ENCODE data around the gene GMDS.
A peak's percentile ranks its signal among the peaks of the same experiment; 100 is the strongest.

Gene GMDS

DNA sequence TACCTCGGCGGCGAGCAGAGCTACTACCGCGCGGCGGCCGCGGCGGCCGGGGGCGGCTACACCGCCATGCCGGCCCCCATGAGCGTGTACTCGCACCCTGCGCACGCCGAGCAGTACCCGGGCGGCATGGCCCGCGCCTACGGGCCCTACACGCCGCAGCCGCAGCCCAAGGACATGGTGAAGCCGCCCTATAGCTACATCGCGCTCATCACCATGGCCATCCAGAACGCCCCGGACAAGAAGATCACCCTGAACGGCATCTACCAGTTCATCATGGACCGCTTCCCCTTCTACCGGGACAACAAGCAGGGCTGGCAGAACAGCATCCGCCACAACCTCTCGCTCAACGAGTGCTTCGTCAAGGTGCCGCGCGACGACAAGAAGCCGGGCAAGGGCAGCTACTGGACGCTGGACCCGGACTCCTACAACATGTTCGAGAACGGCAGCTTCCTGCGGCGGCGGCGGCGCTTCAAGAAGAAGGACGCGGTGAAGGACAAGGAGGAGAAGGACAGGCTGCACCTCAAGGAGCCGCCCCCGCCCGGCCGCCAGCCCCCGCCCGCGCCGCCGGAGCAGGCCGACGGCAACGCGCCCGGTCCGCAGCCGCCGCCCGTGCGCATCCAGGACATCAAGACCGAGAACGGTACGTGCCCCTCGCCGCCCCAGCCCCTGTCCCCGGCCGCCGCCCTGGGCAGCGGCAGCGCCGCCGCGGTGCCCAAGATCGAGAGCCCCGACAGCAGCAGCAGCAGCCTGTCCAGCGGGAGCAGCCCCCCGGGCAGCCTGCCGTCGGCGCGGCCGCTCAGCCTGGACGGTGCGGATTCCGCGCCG is 634.7 kb downstream of the GMDS start:
- DNase-seq (ENCODE audit: low read depth in 4 of 4, low spot score in 1 of 4): no peak

DNA sequence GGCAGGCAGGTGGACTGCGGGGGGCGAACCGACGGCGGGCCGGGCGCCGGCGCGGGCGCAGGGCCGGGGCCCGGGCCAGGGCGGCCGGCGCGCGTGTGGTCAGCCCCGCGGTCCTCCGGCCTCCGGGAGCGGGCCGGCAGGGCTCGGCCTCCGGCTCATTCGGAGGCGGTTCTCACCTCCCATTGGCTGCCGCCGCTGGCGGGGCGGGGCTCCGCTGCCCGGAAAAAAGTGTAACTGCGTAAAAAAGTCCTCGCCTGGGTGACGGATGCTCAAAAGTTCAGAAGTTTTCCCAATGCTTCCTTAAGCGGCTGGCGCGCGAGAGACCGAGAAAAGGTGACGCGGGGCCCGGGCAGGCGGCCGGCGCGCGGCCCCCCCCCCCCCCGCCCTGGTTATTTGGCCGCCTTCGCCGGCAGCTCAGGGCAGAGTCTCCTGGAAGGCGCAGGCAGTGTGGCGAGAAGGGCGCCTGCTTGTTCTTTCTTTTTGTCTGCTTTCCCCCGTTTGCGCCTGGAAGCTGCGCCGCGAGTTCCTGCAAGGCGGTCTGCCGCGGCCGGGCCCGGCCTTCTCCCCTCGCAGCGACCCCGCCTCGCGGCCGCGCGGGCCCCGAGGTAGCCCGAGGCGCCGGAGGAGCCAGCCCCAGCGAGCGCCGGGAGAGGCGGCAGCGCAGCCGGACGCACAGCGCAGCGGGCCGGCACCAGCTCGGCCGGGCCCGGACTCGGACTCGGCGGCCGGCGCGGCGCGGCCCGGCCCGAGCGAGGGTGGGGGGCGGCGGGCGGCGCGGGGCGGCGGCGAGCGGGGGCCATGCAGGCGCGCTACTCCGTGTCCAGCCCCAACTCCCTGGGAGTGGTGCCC is 635.5 kb downstream of the GMDS start, which contains the start of gene FOXC1:
FOXC1 (plus strand) TSS at position 268 of the 849 bp plus-strand sequence; CDS start at position 799, 531 bp downstream.
- DNase-seq (ENCODE audit: low read depth in 4 of 4, low spot score in 1 of 4): no peak

DNA sequence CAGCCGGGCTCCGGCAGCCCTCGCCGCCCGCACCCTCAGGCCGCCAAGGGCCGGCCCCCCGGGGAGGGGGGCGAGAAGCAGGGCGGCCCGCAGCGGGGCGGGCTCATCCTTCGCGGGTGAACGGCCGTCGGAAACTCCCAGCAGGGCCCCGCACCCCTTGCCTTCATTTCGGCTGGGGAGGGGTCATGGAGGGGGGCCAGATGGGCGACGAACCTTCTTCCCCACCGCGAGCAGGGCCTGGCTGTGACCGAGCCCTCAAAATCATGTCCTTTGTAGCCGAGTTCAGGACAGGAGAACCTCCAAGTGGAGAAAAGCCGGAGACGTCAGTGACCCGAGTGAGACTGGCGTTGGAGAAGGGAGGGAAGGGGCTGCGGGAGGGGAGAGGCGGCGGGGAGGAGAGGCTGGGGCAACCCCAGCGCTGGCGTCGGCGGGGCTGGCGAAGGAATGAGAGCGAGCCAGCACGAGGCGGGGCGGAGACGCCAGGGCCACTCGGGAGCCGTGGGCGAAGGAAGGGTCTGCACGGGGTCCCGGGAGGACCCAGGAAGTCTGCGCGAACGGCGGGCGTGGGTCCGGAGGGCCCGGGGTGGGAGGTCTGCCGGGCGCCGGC is 636.3 kb downstream of the GMDS start:
- no peak for DNase-seq (ENCODE audit: low read depth in 4 of 4, low spot score in 1 of 4)

DNA sequence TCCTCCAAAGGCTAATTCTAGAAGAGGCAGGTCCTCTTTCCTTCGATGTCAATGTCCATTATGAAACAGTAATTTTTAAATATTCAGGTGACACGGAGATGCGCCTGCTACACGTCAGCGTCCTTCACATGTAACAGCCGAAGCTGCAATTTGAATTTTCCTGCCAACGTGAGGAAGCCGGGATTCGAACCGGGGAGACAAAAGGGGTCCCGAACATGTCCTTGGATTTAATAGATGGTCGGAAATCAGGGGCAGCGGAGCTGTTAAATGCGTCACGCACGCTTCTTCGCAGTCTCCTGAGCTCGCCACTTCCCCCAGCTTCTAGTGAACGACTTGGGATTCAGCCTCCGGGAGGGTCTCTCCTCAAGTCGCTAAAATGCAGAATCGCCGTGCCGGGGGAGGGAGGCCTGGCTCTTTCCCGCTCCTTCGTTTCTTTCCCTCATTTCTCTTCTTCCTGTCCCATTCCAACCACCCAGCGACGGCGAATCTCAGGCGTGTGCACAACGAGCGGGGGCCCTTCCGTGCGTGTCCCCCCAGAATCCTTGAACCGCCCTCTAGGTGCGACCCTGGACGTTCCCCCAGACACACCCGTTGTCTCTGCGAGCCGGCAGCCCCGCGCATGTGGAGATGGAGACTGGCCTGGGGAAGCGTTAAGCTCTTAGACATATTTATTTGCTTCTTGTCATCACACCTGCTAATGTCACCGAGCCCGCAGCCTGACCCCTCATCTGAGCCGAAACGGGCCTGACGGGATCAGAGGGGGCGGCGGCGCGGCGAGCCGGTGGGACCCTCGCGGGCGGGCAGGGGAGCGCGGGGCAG is 637.0 kb downstream of the GMDS start:
- DNase-seq (ENCODE audit: low read depth in 4 of 4, low spot score in 1 of 4): no peak

DNA sequence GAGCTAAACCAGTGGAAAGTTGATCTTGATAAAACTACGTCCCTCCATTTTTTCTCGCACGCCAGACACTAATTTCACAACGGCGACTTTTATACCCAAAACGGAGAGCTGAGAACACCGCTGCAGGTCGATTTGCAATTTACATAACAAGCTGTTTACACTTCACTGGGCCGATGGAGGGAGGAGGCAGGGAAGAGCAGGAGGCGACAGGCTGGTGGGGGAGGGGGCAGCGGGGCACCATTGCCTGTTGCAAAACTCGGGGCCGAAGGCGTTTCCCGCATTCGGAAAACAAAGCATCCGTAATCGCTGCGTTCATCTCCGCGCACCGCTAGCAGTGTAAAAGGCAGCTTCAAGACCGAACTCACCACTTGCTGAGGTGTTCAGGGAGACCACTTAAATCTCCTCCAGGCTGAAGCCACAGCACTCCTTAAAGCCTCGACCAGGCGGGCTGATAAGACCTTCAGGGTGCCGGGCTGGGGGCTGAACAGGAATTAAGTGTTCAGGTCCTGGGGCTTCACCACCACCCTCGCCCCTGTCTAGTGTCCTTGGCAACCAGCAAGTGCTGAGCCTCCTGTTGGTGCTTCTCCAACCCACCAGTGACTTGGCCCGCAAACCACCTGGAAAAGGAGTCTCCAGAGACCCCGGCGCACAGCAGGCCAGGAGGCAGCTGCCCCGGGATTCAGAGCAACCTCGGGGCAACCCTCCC is 637.7 kb downstream of the GMDS start:
- no peak for DNase-seq (ENCODE audit: low read depth in 4 of 4, low spot score in 1 of 4)

DNA sequence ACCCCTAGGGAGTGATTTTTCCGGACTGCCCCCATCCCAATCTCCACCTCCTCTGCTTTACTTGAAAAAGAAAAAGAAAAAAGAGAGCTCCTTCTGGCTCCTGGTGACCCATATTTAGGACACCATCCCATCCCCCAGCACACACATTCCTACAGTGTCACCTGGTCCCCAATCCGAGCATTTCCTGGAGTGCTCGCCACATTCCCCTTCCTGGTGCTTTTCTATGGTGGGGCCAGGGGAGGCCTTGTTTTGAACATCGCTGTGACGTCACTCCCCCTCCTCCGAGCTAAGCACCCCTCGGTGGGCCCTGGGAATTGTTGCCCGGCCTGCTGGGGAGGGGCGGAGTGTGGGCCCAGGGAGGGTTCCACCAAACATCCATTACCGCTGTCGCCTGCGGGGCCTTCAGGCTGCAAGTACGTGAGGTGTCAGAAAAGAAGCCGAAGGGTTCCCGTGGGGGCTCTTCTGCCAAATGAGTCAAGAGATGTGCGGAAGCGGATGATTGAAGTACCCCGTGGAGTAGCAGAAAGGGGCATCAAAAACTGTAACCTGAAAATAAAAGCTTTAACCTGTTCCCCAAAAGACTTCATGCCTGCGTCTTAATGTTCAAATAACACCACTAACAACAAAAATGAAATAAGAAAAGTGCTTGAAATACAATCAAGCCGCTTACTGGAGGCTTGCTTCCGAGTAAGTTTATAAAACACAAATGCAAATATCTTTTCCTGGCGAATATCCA is 638.5 kb downstream of the GMDS start:
- no peak for DNase-seq (ENCODE audit: low read depth in 4 of 4, low spot score in 1 of 4)

DNA sequence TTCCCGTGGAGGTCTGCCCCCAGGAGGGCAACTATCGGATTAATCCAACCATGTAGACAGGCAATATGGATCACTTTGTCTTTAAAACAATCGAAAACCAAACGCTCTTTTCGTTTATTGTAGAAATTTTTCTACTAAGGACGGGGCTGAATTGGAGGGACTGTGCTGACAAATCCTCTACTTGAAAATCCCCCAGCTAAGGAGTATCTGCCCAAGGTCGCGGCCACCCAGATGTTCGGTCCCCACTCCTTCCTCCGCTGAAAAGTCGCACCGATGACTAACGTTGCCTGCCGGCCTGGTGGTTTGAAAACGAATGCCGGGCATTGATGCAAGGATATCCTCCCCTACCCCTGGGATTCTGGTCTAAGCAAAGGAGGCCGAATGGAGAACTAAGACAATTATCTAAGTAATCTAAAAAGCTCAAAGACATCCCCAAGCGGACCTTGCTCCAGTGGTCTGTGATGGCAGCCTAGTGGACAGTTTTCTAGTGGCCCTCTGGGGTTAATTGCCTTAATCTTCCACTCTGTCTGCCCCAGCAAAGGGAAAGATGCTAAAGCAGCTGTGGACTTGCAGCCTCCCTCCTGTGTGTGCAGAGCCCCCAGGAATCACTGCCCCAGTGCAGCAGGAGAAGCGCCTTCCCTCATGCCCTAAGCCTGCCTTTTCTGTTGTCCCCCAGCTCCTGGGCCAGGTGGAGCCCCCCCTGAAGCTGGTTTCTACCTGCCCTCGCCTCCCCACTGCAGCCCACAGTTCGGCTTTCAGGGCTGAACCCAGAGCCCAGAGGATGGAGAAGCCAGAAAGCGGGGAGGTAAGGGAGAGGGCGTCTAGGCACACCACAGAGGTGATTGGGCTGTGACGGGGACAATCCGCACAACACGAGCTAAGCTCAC is 639.3 kb downstream of the GMDS start:
- no peak for DNase-seq (ENCODE audit: low read depth in 4 of 4, low spot score in 1 of 4)

DNA sequence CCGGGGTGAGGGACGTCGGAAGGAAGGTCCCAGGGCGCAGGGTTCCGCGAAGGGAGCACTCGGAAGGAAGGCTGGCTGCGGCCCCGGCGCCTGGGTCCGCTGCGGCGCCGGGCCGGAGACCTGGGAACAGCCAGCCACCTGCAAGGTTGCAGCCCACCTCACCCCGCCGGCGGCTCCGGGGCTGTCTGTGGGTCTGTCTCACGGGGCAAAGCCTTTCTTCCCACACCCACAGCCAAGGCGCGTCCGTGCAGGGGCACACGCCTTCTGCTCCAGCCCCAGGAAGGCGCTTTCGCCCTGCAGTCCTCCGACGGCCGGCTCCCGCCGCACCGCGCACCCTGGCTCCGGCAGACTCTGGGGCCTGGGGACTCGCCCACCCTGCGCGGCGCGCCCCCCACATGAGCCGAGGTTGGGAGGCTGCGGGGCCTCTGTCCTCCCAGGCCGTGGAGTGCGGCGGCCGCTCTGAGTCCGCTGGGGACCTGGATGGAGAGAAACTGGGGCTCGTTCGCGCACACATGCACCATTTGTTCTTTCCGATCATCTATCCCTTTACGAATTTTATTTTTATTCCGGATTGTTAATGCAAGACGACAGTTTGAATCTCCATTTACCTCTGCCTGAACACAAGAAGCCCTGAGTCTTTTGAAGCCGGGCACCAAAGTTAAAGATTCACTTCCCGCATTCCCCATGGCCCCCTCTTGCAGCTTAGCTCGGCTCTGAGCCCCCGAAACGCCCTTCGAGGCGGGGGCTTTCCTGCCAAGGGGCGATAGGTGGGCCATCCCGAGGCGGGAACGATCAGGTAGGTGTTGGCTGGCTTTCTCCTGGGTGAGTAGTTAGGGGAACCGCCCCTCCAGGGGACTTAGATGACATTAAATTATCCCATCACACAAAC is 640.2 kb downstream of the GMDS start:
- DNase-seq (ENCODE audit: low read depth in 4 of 4, low spot score in 1 of 4): no peak

DNA sequence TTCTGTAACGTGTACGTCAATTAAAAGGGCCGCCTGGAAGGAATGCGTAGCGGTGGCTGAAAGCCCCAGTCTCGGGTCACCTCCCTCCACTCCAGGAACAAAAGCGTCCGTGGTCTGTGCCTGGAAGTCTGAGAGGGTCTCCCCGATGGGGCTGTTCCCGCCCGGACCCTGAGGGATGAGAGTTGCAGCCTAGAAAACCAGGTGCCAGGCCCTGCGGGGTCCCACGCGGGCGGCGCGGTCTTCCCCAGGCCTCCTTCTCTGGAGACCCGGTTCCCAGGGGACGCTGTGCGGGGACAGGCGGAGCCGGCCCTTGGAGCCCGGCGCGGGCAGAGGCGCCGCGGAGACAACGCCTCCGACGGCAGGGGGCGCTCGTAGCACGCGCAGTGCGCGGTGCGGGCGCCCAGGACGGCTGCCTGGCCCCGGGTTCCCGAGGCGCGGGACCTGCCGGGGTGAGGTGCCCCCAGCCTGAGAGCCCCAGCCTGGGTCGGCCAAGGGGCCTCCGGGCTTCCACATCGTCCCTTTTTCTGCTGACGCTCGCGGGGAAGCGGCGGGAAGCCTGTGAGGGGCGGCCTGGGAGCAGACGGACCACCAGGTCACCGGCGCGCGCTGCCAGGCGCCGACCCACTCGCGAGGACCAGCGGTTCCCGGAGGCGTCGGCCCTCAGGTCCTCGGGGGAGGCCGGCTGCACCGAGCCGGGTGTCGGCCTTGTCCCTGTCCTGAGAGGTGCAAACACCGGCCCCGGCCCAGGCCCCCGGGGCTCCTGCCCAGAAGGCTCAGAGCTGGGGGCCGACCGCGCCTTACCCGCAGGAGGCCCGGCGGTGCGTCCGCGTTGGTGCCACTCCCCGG is 641.0 kb downstream of the GMDS start:
- DNase-seq (ENCODE audit: low read depth in 4 of 4, low spot score in 1 of 4): peak; percentile 54 to 73 (median 60)

DNA sequence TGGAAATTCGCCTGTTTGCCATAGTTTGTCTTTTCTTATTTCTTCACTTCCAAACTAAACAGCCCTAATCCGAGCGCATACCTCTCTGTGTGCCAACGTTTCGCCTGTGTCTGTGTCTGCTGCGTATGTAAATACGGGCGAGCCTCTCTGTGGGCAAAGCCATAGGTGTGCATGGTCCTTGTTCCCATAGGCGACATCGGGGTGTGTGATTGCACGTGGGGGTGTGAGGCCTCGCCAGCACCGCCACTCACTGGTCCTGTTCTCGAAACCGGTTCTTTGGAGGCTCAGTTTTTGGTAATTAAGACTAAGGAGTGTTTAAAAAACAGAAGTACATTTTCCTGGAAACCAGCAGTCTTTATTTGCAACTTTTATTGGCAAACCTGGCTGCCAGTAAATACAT is 641.7 kb downstream of the GMDS start:
- DNase-seq (ENCODE audit: low read depth in 4 of 4, low spot score in 1 of 4): no peak

DNA sequence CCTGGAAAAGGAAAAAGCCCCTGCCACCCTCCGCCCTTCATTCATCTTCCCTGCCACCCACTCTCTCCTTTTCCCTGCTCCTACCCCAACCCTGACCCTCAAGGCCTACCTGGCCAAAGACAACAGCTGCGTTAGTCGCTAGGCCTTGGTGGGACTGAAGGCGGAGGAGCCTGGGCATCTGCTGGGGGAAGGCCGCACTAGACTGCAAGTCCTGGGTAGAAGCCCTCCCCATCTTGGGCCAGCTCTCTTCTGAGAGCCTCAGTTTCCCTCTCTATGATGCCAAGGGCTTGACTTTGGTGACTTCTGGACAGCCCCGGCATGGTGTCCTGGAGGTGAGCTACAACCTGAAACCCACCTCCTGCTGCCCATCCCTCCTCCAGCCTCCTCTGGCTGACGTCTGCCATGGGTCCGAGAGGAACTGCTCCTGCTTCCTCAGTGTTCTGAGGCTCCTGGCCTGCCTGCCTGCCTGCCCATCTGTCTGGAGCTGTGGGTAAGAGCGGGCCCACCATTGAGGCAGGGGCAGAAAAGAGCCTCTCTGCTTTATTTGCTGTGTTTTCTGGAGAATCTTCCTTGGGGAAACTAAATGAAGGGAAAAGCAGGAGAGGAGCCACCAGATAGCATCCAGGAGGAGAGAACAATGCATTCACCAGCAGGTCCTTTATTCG is 643.2 kb downstream of the GMDS start:
- DNase-seq (ENCODE audit: low read depth in 4 of 4, low spot score in 1 of 4): no peak

DNA sequence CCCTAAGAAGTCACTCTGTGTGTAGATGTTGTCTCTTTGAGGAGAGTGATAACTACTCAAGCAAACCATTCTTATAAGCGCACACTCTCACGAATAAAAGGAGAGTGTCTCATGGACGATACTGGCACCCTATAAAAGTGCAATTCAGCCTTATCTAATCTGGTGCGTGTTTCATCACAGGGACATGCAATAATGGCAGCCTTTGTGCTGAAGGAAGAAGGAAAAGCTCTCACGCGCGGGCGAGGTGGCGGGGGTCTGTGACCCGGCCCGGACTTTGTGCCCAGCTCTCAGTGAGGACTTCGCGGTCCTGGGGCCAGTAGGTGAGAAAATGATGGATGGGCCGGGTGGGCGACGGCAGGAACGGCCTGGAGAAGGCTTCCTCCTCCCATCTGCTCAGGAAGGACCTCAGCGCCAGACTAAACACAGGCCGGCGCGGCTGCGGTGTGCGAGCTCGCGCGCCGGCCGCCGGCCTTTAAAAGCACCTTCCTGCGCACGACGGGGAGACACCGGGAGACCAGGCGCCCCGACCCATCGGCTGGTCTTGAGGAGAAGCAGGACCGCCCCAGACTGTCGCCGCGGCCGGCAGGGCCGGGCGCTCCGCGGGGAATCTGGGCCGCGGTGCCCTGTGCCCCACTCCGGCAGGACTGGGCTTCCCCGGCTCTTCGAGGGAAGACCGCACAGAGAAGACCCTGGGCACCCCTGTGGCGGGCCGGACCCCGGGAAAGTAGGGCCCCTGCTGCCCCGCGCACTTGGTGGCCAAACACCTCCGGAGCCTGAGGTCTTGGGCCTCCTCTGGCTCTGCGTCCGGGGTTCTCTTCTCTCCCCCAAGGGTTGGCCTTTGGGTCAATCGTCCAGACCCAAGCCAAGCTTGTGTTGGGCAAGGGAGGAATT is 644.0 kb downstream of the GMDS start:
- no peak for DNase-seq (ENCODE audit: low read depth in 4 of 4, low spot score in 1 of 4)

DNA sequence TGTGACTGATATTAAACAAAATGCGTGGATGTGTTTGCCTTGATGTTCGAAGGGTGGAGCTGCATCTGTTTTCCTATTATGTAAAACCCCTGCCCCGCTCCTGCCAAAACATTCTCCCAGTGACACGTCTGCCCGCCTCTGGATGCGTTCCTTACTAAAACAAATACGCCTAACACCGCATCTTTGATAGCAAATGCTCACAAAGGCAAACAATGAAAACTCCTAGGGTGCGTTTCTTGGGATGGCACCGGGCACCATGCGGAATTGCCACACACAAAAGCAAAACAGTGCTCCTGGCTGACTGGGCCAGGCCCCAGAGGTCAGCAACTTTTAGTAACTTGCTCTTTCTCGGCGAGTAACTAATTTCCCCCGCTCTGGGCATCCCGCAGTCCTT is 644.6 kb downstream of the GMDS start:
- DNase-seq (ENCODE audit: low read depth in 4 of 4, low spot score in 1 of 4): no peak

DNA sequence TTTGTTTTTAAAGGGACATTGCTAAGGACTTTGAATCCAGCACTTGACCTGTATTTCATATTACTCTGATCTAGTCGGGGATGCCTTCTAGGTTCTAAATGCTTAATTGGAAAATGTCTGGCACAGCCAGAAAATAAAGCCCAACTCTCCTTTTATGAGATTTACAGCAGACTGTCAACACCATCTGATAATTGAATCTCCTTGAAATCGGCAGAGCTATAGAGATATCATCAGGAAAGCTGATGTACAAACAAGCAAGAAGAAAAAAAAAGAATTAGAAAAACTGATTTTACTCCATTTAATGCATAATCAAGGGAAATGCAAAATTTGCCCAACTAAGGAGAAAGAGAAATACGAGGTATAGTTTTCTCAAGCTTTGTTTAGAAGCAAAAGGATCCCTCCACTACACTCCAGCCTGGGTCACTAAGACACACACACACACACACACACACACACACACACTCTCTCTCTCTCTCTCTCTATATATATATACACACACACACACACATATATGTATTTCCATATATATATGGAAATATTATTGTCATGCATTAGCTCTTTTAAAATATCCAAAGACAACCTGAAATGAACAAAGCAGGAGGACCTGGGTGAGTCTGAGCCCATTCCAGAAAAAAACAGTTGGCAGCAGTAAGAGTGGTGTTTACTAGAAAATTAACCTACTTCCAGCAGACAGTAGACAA is 645.2 kb downstream of the GMDS start:
- no peak for DNase-seq (ENCODE audit: low read depth in 4 of 4, low spot score in 1 of 4)

DNA sequence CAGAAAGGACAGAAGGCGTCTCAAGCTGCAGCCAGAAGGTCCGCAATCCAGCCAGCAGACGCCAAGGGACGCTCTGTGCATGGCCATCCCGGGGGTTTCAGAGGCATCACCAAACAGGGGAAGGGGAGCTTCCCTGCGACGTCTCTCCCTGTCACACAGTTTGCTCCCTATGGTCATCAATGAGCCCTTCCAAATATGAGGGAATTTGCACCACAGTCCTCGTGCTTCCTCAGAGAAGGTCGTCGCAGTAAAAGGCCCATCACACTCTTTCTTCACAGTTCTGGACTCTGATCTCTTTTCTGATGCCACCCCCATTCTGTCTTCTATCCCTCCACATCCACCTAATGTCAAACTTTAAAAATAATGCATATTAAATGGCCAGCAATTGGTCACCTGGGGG is 645.9 kb downstream of the GMDS start:
- no peak for DNase-seq (ENCODE audit: low read depth in 4 of 4, low spot score in 1 of 4)
